CD4-positive, alpha-beta T cell treated with Interleukin-17A for 4 hours (primary cell): ENCODE data around the gene DNM2.
A peak's percentile ranks its signal among the peaks of the same experiment; 100 is the strongest.

Experiments used
- DNase-seq: peaks from one replicate; pipeline ENCODE4 v3.0.0-alpha.2; 2020; ENCODE audit warnings: mixed read lengths

Gene DNM2

DNA sequence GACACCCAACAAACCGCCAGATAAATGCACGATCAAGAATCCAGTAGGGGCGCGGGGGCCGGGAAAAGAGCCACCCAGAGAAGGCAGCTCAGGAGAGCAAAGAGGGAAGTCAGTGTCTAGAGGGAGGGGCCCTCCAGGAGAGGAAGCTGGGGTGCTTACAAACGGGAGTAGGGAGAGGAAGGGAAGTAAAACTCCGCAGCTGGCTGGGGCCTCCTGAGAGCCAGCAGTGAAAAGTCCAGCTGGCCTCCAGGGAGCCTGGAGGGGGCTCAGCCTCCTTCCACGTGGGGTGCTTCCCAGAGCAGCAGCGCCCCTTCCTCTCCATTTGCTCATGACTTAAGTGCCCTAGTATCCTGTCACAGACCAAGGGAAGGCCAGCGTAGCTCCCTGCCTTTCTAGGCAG lies 66.4 kb downstream of the DNM2 start:
- DNase-seq = no peak

- no peak for DNase-seq
Observed at GRCh38 chr19:10788146-10788545, 70.3 kb downstream of the DNM2 start.

- DNase-seq = no peak
Observed at GRCh38 chr19:10789866-10790265, 72.0 kb downstream of the DNM2 start.

GRCh38 chr19:10796653-10797052 lies 78.8 kb downstream of the DNM2 start:
- DNase-seq = no peak

- peak; percentile 45 for DNase-seq
Observed at GRCh38 chr19:10797078-10797477, 79.2 kb downstream of the DNM2 start.

- DNase-seq = peak; percentile 66
Observed at GRCh38 chr19:10797541-10798256, 79.8 kb downstream of the DNM2 start.

DNA sequence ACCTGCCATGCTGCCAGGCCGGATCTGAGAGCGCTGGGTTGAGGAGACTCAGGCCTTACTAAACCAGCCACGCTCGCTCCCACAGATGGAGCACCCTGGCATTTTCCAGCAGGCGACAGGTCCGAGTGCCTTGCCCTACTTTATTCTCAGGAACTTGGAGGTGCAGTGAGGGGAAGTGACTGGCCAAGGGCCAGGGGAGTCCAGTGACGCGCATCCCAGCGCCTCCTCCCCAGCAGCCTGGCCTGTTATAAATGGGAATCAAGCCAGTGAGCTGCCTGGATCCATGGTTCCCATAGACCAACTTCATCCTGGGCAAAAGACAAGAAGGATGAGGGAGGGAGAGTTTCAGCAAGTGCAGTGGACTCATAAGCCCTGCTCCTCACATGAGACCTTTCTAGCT lies 82.6 kb downstream of the DNM2 start:
- no peak for DNase-seq

DNA sequence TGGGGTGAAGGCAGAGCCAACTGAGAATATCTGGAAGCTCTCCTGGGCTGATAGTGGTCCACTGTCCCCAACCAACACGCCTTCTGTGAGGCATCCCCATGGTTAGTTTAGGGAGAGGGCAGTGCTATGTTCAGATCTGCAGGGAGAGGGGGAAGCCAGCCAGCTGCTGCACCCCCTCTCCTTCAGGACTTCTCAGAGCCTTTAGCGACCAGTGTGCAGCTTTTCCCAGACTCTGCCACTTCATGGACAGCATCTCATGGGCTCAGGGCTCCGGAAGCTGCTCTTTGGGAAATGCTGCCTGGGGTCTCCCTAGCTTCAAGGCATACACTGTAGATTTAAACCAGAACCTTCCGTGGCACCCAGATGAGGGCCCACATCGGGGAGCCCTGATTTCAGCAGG lies 84.6 kb downstream of the DNM2 start:
- no peak for DNase-seq

DNA sequence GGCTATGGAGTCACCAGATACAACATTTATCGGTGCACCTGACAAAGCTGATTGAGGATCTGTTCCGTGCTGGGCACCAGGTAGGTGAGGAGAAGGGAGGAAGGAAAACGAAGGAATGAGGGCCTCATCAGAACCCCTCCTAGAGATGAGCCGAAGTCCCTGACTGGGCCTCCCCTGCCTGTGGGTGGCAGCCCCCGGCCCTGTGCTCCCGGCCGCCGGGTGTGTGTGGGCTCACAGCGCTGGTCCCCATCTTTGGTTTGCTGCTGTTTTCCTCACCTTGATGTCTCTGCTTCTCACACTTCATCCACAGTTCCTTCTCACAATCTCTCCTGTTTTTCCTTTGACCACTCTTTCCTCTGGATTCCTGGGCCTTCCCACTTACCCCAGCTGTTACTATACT lies 85.4 kb downstream of the DNM2 start:
- DNase-seq = no peak

DNA sequence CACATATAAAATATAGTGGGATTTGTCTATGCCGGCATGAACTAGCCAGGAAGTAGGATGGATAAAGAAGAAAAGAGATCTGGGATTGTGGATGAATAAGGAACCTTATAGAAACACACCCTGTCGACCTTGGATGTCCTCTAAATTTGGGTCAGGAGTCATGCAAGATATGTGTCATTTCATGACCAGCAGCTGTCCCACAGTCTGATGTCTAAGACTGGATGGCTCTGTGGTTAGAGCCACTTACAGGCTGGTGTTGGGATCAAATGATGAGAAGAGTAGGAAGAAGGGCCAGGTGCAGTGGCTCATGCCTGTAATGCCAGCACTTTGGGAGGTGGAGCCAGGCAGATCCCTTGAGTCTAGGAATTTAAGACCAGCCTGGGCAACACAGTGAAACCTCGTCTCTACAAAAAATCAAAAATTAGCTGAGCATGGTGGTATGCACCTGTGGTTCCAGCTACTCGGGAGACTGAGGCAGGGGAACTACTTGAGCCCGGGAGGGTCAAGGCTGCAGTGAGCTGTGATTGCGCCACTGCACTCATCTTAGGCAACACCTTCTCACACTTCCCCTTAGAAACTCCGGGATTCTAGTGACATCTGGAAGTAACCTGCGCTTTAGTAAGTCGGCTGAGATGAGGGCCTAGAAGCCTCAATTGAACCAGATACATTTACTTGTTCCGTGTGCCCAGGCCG lies 87.3 kb downstream of the DNM2 start:
- DNase-seq = no peak

GRCh38 chr19:10805758-10806247 lies 87.9 kb downstream of the DNM2 start:
- DNase-seq = no peak

- peak; percentile 47 for DNase-seq
Observed at GRCh38 chr19:10808937-10809649, 91.2 kb downstream of the DNM2 start.

GRCh38 chr19:10809651-10810285 lies 91.9 kb downstream of the DNM2 start:
- no peak for DNase-seq

GRCh38 chr19:10811391-10812111 lies 93.7 kb downstream of the DNM2 start:
- no peak for DNase-seq

GRCh38 chr19:10812196-10812595 lies 94.3 kb downstream of the DNM2 start:
- DNase-seq = no peak

DNA sequence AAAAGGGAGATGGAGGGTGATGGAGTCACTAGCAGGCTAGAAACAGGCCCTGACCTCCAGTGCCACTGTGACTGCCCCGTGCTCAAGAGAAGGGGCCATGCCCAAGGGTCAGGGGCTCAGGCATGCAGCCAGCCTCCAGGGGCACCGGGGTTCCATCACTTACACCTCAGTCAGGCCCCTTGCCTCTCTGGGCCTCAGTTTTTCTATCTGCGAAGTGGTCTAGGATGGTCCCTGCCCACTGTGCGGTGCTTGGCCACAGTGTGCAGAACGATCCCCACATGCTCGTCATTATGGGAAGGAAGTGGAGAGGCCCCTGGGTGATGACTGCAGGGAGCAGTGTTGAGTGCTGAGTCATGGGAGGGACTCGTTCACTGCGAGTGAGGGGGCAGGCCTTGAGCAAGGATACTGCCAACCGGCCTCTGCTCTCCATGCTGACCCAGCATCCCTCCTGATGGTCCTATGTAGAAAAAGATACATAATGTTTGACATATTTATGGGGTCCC lies 95.1 kb downstream of the DNM2 start:
- no peak for DNase-seq

GRCh38 chr19:10815007-10815536 lies 97.2 kb downstream of the DNM2 start:
- DNase-seq = no peak

GRCh38 chr19:10815969-10816644 lies 98.2 kb downstream of the DNM2 start:
- no peak for DNase-seq

GRCh38 chr19:10816691-10817090 lies 98.8 kb downstream of the DNM2 start:
- DNase-seq = no peak

- no peak for DNase-seq
Observed at GRCh38 chr19:10817291-10818038, 99.6 kb downstream of the DNM2 start.
